Cardiac septum (tissue), 1 donor: ENCODE data around the gene SDCBP2. TPM values are rescaled to one million over a fixed set of nuclear protein-coding genes. Genes with fewer than 3 reads are reported as not detected.
"Not testable (repeated sequence)": the region's sequence is repeated elsewhere in the genome, so short reads cannot be mapped to it uniquely, and the experiment has no call there.

Source experiments
- DNase-seq: peaks from one replicate; pipeline ENCODE4 v3.0.0-alpha.2; 2020; ENCODE audit warnings: low spot score
- intact Hi-C: fragments of 100-400 bp; cut with DNase I; formaldehyde crosslinking; loops from one replicate; pipeline ENCODE4 v1.14.0; 2022
- total RNA-seq: library from RNA; stranded (reverse); fragmentation: NEBNext Ultra II Directional; extraction: Animal tissue kit (Norgen Biotek cat#: 25700); gene quantifications from one replicate; pipeline ENCODE4 v1.2.1, GENCODE V29; 2021
- donor health status: DM: no; HTN: no; CAD: no.

SDCBP2 gene
- total RNA-seq, 1 donor from 2014 or later: 2.7 TPM

GRCh38 chr20:1363522-1363921 is 34.6 kb upstream of the SDCBP2 start:
- intact Hi-C loops: no loop called here
- no peak for DNase-seq

GRCh38 chr20:1362484-1362883 is 33.5 kb upstream of the SDCBP2 start:
- no peak for DNase-seq
- intact Hi-C loops: no loop called here

DNA sequence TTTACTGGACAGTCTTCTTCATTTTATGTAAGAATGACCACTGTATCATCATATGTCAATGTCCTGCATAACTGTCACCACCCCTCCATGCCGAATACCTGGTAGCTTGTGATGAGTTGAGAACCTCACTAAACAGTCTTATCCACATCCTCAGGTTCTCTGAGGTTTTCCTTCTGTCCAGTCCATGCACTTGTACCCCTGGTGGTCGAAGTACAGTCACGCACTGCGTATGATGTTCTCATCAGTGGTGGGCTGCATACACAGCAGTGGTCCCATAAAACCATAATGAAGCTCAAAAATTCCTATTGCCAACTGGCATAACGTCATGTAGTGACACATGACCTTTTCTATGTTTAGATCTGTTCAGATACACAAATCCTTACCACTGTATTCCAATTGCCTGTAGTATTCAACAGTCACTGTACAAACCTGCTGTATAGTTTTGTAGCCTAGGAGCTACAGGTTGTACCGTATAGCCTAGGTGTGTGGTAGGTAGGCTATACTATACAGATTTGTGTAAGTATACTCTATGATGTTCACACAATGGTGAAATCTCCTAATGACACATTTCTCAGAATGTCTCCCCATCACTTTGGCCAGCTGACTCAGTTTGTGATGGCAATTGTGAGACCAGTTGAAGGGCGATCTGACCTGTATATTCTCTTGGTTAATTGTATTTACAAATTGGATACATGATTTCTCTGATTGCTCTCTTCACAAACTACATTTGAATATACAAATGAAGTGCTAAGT is 31.3 kb upstream of the SDCBP2 start:
- intact Hi-C loops: no loop called here
- no peak for DNase-seq

DNA sequence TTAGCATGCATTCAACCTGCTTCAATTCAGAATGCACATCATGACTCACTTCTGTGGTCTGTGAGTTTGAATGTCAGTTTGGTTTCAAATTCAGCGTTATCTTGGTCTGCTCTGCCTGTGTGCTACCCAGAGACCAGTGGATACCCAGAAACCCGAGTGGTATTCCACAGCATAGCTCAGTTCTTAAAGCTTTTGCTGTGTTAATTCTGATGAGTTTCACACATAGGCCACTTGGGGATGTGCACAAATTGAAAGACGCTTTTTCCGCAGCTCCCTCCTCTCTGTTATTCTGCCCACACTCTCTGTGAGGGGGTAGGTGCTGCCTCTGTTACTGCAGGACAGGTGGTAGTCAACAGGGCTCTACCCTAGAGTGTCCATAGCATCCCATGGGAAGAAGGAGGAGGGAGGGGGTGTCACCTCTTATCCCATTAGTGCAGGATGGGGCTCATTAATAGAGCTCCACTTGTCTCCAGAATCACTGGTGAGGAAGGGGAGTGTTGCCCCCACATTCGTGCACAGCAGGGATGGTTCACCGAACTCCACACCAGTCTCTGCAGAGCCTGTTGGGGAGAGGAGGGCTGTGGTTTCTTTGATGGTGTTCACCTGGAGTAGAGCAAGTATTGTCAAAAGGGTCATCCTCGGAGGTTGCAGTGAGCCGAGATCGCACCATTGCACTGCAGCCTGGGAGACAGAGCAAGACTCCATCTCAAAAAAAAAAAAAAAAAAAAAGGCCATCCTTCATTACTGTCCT is 29.2 kb upstream of the SDCBP2 start:
- intact Hi-C loops: no loop called here

DNA sequence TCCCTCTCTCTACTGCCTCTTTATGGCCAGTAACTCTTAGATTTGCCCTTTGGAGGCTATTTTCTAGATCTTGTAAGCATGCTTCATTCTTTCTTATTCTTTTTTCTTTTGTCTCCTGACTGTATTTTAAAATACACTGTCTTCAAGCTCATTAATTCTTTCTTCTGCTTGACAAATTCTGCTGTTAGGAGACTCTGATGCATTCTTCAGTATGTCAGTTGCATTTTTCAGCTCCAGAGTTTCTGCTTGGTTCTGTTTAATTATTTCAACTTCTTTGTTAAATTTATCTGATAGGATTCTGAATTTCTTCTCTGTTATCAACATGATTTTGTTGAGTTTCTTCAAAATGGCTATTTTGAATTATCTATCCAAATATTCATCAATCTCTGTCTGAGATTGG is 25.0 kb upstream of the SDCBP2 start:
- intact Hi-C loops: no loop called here
- no peak for DNase-seq

More for the DNA sequence above, 29.2 kb upstream of the SDCBP2 start:
- no peak for DNase-seq

DNA sequence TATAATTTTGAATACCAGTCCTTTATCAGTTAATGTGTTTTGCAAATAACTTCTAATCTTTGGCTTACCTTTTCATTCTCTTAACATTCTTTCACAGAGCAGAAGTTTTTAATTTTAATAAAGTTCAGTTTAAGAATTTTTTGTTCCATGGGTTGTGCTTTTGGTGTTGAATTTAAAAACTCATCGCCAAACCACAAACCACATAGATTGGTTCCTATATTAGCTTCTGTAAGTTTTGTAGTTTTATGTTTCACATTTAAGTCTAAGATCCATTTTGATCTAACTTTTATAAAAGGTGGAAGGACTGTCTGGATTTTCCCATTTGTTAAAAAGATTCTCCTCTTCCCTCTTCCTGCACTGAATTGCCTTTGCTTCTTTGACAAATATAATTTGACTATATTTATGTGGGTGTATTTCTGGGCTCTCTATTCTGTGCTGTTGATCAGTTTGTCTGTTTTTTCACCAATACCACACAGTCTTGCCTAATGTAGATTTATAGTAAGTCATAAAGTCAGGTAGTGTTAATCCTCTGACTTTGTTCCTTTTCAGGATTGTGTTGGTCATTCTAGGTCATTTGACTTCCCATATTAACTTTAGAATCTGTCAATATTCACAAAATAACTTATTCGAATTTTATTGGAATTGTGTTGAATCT is 17.5 kb upstream of the SDCBP2 start:
- intact Hi-C loops: no loop called here
- no peak for DNase-seq

DNA sequence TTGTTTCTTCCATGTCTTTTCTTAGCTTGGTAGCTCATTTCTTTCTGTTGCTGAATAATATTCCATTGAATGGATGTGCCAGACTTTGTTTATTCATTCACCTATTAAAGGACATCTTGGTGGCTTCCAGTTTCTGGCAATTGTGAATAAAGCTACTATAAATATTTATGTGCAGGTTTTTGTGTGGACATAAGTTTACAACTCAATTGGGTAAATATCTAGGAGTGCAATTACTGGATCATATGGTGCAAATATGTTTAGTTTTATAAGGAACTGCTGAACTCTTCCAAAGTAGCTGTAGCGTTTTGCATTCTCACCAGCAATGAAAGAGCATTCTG is 16.8 kb upstream of the SDCBP2 start:
- no peak for DNase-seq
- intact Hi-C loops: no loop called here

DNA sequence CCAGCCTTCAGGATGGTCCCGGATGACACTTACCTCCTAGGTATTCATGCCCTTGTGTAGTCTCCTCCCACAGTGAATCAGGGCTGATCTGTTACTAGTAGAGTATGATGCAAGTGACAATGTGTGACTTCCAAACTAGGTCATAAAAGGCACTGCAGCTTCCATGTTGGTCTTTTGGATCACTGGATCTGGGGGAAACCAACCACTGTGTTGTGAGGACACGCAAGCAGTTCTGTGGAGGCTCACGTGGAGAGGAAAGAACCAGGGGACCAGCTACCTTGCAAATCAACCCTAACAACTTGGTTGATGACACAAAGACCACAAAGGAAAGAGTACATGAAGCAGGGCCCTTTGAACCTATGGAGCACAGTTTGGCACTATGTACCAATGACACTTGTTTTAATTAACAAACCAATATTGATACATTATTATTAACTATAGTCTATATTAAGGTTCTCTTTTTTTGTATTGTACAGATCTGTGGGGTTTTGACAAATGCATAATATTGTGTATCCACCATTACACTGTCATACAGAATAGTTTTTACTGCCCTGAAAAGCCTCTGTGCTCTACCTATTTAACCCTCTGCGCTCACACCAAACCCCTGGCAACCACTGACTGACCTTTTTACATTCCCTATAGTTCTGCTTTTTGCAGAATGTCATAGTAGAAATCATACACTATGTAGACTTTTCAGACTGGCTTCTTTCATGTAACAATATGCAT is 16.3 kb upstream of the SDCBP2 start:
- intact Hi-C loops: no loop called here
- DNase-seq: no peak

GRCh38 chr20:1343446-1344124 is 14.6 kb upstream of the SDCBP2 start:
- intact Hi-C loops, DNase-seq: not testable (repeated sequence)

DNA sequence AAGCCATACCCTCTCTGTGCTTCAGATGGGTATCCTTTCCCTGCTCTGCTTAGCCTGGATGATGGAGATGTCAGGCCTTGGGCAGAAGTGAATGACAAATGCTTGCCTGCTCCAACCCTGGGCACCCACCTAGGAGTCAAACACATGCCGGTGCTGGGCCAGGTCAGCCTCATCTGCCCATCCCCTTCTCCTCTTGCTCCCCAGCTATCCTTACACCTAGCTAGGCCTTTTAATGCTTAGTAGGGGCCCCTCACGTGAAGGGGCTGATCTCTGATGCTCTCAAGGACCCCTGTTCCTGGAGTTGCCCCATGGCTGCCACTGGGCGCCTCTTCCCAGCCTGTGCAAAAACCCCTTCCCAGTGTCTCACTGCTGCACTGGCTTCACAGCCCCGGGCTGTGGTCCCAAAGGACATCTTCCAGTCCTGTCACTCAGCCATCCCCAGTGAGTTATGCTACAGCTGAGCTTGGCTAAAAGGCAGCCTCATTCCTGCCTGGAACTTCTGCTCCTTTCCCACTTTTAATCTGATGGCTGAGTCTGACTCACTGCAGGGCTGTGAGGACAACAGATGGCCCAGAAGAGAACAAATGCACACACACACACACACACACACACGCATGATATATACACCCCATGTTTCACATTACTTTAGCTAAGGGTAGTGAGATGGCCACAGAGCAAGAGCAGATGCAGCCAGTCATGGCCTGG is 12.8 kb upstream of the SDCBP2 start:
- intact Hi-C loops: no loop called here
- no peak for DNase-seq

DNA sequence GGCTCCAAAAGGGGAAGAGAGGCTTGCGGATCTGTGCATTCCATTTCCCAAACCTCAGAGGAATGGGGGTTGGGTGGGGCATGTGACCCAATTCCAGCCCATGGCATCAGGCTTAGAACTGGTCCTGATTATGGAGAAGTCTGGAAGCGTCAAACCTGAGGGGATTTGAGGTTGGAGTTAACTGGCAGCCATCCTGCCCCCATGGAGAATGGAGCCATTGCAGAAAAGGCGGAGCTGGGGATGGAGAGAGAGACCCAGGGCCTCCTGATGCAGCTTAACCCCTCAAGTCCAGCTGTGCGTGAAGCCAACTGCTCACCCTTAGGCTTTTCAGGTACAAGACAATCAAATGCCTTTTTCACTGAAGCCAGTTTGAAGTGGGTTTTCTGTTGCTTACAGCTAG is 9.9 kb upstream of the SDCBP2 start:
- no peak for DNase-seq
- intact Hi-C loops: no loop called here

DNA sequence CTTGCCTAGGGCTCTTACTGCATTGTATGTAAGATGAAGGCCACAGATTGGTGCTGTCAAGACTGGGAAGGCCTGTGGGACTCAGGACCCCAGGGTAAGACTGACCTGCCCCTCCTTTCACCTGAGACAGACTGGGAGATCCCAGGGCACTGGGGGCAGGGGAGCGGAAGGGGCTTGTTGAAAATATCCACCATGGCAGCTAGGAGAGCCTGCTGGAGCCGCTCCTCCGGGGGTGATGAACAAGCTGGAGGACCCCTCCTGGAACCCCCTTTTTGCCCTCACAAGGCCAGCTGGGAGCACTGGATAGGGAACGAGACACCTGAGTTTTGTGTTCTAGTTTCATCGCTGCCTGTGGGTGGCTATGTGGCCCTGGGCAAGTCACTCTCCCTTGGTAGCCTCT is 9.2 kb upstream of the SDCBP2 start:
- DNase-seq: no peak
- intact Hi-C loops: no loop called here

- intact Hi-C loops: loop anchor here (2.0 kb wide), 1 partner anchor 37 kb away; no protein-coding TSS in a partner anchor
- no peak for DNase-seq
Measured at GRCh38 chr20:1337441-1337840, 8.5 kb upstream of the SDCBP2 start.

GRCh38 chr20:1336699-1337367 is 7.9 kb upstream of the SDCBP2 start:
- intact Hi-C loops: loop anchor here (2.0 kb wide), 1 partner anchor 38 kb away; no protein-coding TSS in a partner anchor
- DNase-seq: peak; percentile 89

DNA sequence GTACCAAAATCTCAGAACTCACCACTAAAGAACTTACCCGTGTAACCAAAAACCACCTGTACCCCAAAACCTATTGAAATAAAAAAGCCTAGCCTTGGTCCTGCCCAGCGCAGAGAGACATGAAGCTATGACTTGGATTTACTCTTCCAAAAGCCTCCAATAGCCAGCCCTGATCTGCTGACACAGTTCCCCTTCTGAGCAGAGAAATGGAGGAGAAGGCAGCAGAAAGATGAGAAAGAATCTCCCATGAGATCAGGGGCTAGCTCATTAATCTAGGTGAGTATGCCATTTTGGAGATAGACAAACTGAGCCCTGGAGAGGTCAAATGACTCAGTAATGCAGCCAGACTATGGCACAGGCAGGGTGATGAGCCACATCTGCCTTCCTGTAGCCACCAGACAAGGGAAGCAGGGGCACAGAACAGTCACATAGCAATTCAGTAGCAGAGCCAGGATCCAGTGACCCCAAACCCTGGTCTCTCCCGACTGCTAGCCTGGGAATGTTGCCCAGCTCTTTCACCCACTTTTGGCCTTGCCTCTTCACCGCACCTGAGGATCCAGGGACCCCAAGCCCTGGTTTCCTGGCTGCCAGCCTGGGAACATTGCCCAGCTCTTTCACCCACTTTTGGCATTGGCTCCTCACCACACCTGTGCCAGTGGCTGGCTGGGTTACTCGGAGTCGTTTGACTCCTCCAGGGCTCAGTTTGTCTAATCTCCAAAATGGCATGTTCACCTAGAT is 7.2 kb upstream of the SDCBP2 start:
- no peak for DNase-seq
- intact Hi-C loops: loop anchor here (2.0 kb wide), 1 partner anchor 39 kb away; no protein-coding TSS in a partner anchor

GRCh38 chr20:1334761-1335160 is 5.8 kb upstream of the SDCBP2 start:
- intact Hi-C loops: no loop called here
- DNase-seq: no peak

GRCh38 chr20:1334370-1334731 is 5.4 kb upstream of the SDCBP2 start:
- intact Hi-C loops: no loop called here
- DNase-seq: no peak
